ENCODE measurements around the gene ANKRD23. TPM values are rescaled to one million over a fixed set of nuclear protein-coding genes. Genes with fewer than 3 reads are reported as not detected.
"Not testable (repeated sequence)": the region's sequence is repeated elsewhere in the genome, so short reads cannot be mapped to it uniquely, and the experiment has no call there.

ANKRD23 gene
- 1.4 TPM for polyA plus RNA-seq (2013, experiment 1 of 2)
- 0.95 TPM for polyA plus RNA-seq (2013, experiment 2 of 2)

GRCh38 chr2:96843538-96844268 is at the start of gene ANKRD23:
TSS of gene ANKRD23 (minus strand) at chr2:96844021. CDS start at chr2:96843992, 29 bp downstream.
- no peaks in the 10 kb centered on the region for H3K27me3 ChIP-seq (ENCODE audit: insufficient read depth, low read length)
- H3K36me3 ChIP-seq (ENCODE audit: insufficient read depth, low read length) = peaks cover 15% of the 10 kb centered on the region
- WGBS = 95% methylated on average over 14 of the region's 14 CpGs
- H3K4me3 ChIP-seq (ENCODE audit: low read length) = no peak within 1 kb of the TSS
- H3K27ac ChIP-seq (ENCODE audit: low read depth, low read length) = no peak within 1 kb of the TSS
- H3K9me3 ChIP-seq (ENCODE audit: insufficient read depth, low read depth, low read length) = no peaks in the 10 kb centered on the region
- H3K9ac ChIP-seq (ENCODE audit: low read depth, low read length) = no peak within 1 kb of the TSS
- no peaks in the 10 kb centered on the region for H3K4me1 ChIP-seq (ENCODE audit: insufficient read depth, low read length)

GRCh38 chr2:96891591-96892333 is 47.9 kb upstream of the ANKRD23 start:
- Histone ChIP-seq H3K4me1 (ENCODE audit: insufficient read depth, low read length) (peaks cover 36% of the 10 kb centered on the region), H3K27me3 (ENCODE audit: insufficient read depth, low read length) (no peaks in the 10 kb centered on the region), H3K4me3 (ENCODE audit: low read length) (no peak overlapping the region), H3K9me3 (ENCODE audit: insufficient read depth, low read depth, low read length) (no peaks in the 10 kb centered on the region), H3K36me3 (ENCODE audit: insufficient read depth, low read length) (no peaks in the 10 kb centered on the region), H3K27ac (ENCODE audit: low read depth, low read length) (0 out of 2 replicates have a peak overlapping the region, but pooled peaks have one; percentile 5), H3K9ac (ENCODE audit: low read depth, low read length) (no peak overlapping the region)
- WGBS = 68% methylated on average over 11 of the region's 11 CpGs

- no peaks in the 10 kb centered on the region for H3K27me3 ChIP-seq (ENCODE audit: insufficient read depth, low read length)
- H3K36me3 ChIP-seq (ENCODE audit: insufficient read depth, low read length) = no peaks in the 10 kb centered on the region
- no peak overlapping the region for H3K4me3 ChIP-seq (ENCODE audit: low read length)
- H3K4me1 ChIP-seq (ENCODE audit: insufficient read depth, low read length) = peaks cover 30% of the 10 kb centered on the region
- H3K27ac ChIP-seq (ENCODE audit: low read depth, low read length) = 0 out of 2 replicates have a peak overlapping the region, but pooled peaks have one; percentile 5
- no peaks in the 10 kb centered on the region for H3K9me3 ChIP-seq (ENCODE audit: insufficient read depth, low read depth, low read length)
- H3K9ac ChIP-seq (ENCODE audit: low read depth, low read length) = no peak overlapping the region
- WGBS = 77% methylated on average over 6 of the region's 6 CpGs
Measured at GRCh38 chr2:96890726-96891385, 47.0 kb upstream of the ANKRD23 start.

GRCh38 chr2:96890252-96890651 is 46.4 kb upstream of the ANKRD23 start:
- WGBS = 88% methylated on average over 6 of the region's 7 CpGs
- Histone ChIP-seq H3K27ac (ENCODE audit: low read depth, low read length) (no peak overlapping the region), H3K27me3 (ENCODE audit: insufficient read depth, low read length) (no peaks in the 10 kb centered on the region), H3K36me3 (ENCODE audit: insufficient read depth, low read length) (no peaks in the 10 kb centered on the region), H3K4me1 (ENCODE audit: insufficient read depth, low read length) (peaks cover 24% of the 10 kb centered on the region), H3K9ac (ENCODE audit: low read depth, low read length) (no peak overlapping the region), H3K9me3 (ENCODE audit: insufficient read depth, low read depth, low read length) (no peaks in the 10 kb centered on the region), H3K4me3 (ENCODE audit: low read length) (no peak overlapping the region)

GRCh38 chr2:96889502-96889901 is 45.7 kb upstream of the ANKRD23 start:
- H3K27me3 ChIP-seq (ENCODE audit: insufficient read depth, low read length); H3K4me3 ChIP-seq (ENCODE audit: low read length); H3K9me3 ChIP-seq (ENCODE audit: insufficient read depth, low read depth, low read length); H3K27ac ChIP-seq (ENCODE audit: low read depth, low read length); H3K9ac ChIP-seq (ENCODE audit: low read depth, low read length); H3K36me3 ChIP-seq (ENCODE audit: insufficient read depth, low read length): not testable (repeated sequence)
- WGBS = 93% methylated on average over 5 of the region's 5 CpGs
- H3K4me1 ChIP-seq (ENCODE audit: insufficient read depth, low read length) = peaks cover 21% of the 10 kb centered on the region

- Histone ChIP-seq H3K9ac (ENCODE audit: low read depth, low read length) (no peak overlapping the region), H3K27me3 (ENCODE audit: insufficient read depth, low read length) (no peaks in the 10 kb centered on the region), H3K4me1 (ENCODE audit: insufficient read depth, low read length) (peaks cover 21% of the 10 kb centered on the region), H3K36me3 (ENCODE audit: insufficient read depth, low read length) (no peaks in the 10 kb centered on the region), H3K9me3 (ENCODE audit: insufficient read depth, low read depth, low read length) (no peaks in the 10 kb centered on the region), H3K4me3 (ENCODE audit: low read length) (no peak overlapping the region), H3K27ac (ENCODE audit: low read depth, low read length) (no peak overlapping the region)
- WGBS = 92% methylated on average over 12 of the region's 12 CpGs
Measured at GRCh38 chr2:96888072-96889011, 44.5 kb upstream of the ANKRD23 start.

- Histone ChIP-seq H3K9me3 (ENCODE audit: insufficient read depth, low read depth, low read length) (no peaks in the 10 kb centered on the region), H3K27me3 (ENCODE audit: insufficient read depth, low read length) (no peaks in the 10 kb centered on the region), H3K27ac (ENCODE audit: low read depth, low read length) (no peak overlapping the region), H3K9ac (ENCODE audit: low read depth, low read length) (no peak overlapping the region), H3K36me3 (ENCODE audit: insufficient read depth, low read length) (no peaks in the 10 kb centered on the region), H3K4me3 (ENCODE audit: low read length) (no peak overlapping the region), H3K4me1 (ENCODE audit: insufficient read depth, low read length) (peaks cover 28% of the 10 kb centered on the region)
- WGBS = 77% methylated on average over 18 of the region's 18 CpGs
Measured at GRCh38 chr2:96887493-96888012, 43.7 kb upstream of the ANKRD23 start.

- no peaks in the 10 kb centered on the region for H3K9me3 ChIP-seq (ENCODE audit: insufficient read depth, low read depth, low read length)
- H3K27me3 ChIP-seq (ENCODE audit: insufficient read depth, low read length) = no peaks in the 10 kb centered on the region
- H3K9ac ChIP-seq (ENCODE audit: low read depth, low read length) = no peak overlapping the region
- H3K4me1 ChIP-seq (ENCODE audit: insufficient read depth, low read length) = peaks cover 33% of the 10 kb centered on the region
- 92% methylated on average over 23 of the region's 23 CpGs for WGBS
- H3K4me3 ChIP-seq (ENCODE audit: low read length) = no peak overlapping the region
- H3K27ac ChIP-seq (ENCODE audit: low read depth, low read length) = no peak overlapping the region
- no peaks in the 10 kb centered on the region for H3K36me3 ChIP-seq (ENCODE audit: insufficient read depth, low read length)
Measured at GRCh38 chr2:96885432-96886347, 41.9 kb upstream of the ANKRD23 start.

- H3K36me3 ChIP-seq (ENCODE audit: insufficient read depth, low read length) = no peaks in the 10 kb centered on the region
- 92% methylated on average over 19 of the region's 19 CpGs for WGBS
- no peak overlapping the region for H3K9ac ChIP-seq (ENCODE audit: low read depth, low read length)
Measured at GRCh38 chr2:96884299-96885094, 40.7 kb upstream of the ANKRD23 start.

More at GRCh38 chr2:96884299-96885094, 40.7 kb upstream of the ANKRD23 start:
- no peak overlapping the region for H3K4me3 ChIP-seq (ENCODE audit: low read length)
- no peak overlapping the region for H3K27ac ChIP-seq (ENCODE audit: low read depth, low read length)
- H3K4me1 ChIP-seq (ENCODE audit: insufficient read depth, low read length) = peaks cover 39% of the 10 kb centered on the region
- no peaks in the 10 kb centered on the region for H3K9me3 ChIP-seq (ENCODE audit: insufficient read depth, low read depth, low read length)
- no peaks in the 10 kb centered on the region for H3K27me3 ChIP-seq (ENCODE audit: insufficient read depth, low read length)

Measured in HUES64 (cell line).